CD4-positive, alpha-beta T cell treated with Interleukin-2 at 100 ng/mL for 4 hours (primary cell): ENCODE measurements around the gene MCCC2.
A peak's percentile ranks its signal among the peaks of the same experiment; 100 is the strongest.
"Not testable (repeated sequence)": the region's sequence is repeated elsewhere in the genome, so short reads cannot be mapped to it uniquely, and the experiment has no call there.

Experiments
- DNase-seq: peaks from one replicate; pipeline ENCODE4 v3.0.0-alpha.2; 2020; ENCODE audit warnings: low spot score

Gene MCCC2

DNA sequence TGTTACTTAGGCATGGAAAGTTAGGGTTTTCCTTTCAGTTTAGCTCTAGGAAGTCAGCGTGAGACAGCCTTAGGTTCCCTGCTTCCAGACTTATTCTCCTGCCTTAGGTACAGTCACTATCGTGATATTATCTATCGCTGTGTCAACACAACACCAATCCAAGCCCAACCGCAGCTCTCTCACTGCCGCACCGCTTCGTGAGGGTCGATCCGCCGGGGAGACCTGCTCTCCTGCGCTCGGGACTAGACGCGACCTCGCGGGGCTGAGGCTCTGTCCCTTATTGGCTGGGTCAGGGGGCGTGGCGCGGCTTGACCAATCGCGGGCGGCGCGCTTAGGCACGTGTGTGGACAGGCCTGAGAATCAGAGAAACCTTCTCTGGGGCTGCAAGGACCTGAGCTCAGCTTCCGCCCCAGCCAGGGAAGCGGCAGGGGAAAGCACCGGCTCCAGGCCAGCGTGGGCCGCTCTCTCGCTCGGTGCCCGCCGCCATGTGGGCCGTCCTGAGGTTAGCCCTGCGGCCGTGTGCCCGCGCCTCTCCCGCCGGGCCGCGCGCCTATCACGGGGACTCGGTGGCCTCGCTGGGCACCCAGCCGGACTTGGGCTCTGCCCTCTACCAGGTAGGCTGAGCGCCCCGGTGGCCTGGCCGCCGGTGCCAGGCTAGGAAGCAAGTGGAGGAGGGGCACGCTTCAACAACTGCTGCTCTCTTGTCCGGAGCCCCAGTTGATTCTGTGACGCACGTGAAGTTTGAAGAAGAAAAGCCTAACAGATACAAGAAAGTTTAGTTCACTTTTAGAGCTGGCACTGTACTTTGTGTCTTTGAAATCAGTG, at the start of gene MCCC2:
Gene MCCC2, plus strand, starts transcription at position 400 of the 825 bp plus-strand sequence. Its CDS starts 86 bp downstream, at position 486.
- peak; percentile 96 for DNase-seq

- DNase-seq = no peak
Measured at GRCh38 chr5:71537687-71538086, 49.5 kb upstream of the MCCC2 start.

- not testable (repeated sequence) for DNase-seq
Measured at GRCh38 chr5:71550885-71551284, 36.3 kb upstream of the MCCC2 start.

- not testable (repeated sequence) for DNase-seq
Measured at GRCh38 chr5:71551582-71551981, 35.6 kb upstream of the MCCC2 start.

DNA sequence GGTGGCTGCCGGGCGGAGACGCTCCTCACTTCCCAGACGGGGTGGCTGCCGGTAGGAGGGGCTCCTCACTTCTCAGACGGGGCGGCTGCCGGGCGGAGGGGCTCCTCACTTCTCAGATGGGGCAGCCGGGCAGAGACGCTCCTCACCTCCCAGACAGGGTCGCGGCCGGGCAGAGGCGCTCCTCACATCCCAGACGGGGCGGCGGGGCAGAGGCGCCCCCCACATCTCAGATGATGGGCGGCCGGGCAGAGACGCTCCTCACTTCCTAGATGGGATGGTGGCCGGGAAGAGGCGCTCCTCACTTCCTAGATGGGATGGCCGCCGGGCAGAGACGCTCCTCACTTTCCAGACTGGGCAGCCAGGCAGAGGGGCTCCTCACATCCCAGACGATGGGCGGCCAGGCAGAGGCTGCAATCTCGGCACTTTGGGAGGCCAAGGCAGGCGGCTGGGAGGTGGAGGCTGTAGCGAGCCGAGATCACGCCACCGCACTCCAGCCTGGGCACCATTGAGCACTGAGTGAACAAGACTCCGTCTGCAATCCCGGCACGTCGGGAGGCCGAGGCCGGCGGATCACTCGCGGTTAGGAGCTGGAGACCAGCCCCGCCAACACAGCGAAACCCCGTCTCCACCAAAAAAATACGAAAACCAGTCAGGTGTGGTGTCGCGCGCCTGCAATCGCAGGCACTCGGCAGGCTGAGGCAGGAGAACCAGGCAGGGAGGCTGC, 35.0 kb upstream of the MCCC2 start:
- not testable (repeated sequence) for DNase-seq

DNA sequence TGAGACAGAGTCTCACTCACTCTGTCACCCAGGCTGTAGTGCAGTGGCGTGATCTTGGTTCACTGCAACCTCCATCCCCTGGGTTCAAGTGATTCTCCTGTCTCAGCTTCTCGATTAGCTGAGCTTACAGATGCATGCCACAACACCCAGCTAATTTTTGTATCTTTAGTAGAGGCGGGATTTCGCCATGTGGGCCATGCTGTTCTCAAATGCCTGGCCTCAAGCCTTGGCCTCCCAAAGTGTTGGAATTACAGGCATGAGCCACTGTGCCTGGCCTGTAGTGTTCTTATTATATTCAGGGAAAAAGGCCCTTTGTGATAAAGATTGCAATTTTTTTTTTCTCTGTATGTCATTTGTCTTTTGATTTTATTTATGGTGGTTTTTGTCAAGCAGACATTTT, 24.0 kb upstream of the MCCC2 start:
- DNase-seq = no peak

GRCh38 chr5:71564895-71565294, 22.2 kb upstream of the MCCC2 start:
- no peak for DNase-seq

GRCh38 chr5:71569748-71570509, 17.2 kb upstream of the MCCC2 start:
- no peak for DNase-seq

DNA sequence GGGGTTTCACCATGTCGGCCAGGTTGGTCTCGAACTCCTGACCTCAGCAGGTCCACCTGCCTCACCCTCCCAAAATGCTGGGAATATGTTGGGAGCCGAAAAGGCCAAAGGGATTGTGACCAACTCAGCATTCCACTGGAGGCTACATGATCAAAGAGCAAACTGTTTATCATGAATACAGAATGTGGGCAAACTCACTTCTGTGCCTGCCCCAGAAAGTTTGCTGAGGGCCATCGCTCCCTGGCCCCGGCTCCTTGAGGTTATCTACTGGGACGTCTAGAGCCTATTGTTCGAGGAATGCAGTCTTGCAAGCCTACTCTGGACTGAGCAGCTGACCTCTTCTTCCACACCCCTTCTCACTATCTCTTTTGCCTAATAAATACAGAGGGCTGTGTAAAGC, 15.3 kb upstream of the MCCC2 start:
- not testable (repeated sequence) for DNase-seq

DNA sequence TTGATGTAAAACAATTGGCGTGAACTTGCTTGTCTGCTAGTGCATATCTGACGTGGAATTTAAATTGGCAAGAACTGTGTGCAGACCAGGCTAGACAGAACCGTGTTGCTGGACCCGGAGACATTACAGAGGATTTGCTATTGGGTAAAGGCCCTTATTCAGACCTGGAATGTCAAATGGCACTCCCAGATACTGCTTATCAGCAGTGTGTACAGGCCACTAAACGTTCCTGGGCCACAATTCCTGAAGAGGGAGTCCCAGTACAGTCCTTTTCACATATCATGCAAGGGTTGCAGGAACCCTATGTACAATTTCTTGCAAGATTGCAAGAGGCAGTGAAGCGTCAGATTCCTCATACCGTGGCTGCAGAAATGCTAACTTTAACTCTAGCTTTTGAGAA, 13.5 kb upstream of the MCCC2 start:
- DNase-seq = no peak

- DNase-seq = not testable (repeated sequence)
Measured at GRCh38 chr5:71575588-71575987, 11.6 kb upstream of the MCCC2 start.

GRCh38 chr5:71576241-71576640, 10.9 kb upstream of the MCCC2 start:
- no peak for DNase-seq

DNA sequence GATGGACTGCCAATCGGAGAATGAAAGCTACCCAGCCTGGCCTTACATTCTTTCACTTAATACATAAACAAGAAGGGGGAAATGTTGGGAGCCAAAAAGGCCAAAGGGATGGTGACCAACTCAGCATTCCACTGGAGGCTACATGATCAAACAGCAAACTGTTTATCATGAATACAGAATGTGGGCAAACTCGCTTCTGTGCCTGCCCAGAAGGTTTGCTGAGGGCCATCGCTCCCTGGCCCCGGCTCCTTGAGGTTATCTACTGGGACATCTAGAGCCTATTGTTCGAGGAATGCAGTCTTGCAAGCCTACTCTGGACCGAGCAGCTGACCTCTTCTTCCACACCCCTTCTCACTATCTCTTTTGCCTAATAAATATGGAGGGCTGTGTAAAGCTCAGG, 9.3 kb upstream of the MCCC2 start:
- not testable (repeated sequence) for DNase-seq

GRCh38 chr5:71582945-71583584, 4.1 kb upstream of the MCCC2 start:
- DNase-seq = no peak

DNA sequence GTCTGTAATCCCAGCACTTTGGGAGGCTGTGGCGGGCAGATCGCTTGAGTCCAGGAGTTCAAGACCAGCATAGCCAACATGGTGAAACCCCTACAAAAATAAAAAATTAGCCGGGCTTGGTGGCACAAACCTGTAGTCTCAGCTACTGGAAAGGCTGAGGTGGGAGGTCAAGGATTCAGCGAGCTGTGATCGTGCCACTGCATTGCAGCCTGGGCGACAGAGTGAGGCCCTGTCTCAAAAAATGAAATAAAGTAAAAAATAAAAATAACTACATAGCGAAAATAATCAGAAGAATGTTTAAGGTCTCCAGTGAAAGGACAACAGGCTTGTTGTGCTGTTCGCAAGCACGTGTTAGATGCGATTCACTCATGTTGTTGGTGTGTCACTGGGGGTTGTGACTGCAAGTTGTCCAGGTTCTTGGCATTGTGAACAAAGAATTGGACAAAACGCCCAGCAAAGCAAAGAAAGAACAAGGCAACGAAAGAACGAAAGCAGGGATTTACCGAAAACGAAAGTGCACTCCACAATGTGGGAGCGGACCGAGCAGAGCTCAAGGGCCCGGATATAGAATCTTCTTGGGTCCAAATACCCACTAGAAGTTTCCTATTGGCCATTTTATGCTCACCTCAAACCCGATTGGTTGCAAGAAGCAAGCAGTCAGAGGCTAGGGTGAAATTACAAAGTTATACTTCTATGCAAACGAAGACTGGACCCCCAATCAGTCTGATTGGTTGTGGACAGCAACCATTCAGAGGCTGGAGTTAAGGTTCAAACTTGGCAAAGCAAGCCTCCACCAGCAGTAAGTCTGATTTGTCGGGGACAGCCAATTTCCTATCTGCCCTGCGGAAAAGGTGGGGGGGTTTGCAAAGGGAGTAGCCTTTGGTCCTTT, 844 bp upstream of the MCCC2 start:
- DNase-seq = peak; percentile 21

GRCh38 chr5:71587766-71588532, 809 bp downstream of the MCCC2 start:
- no peak for DNase-seq

- DNase-seq = no peak
Measured at GRCh38 chr5:71588533-71588885, 1.4 kb downstream of the MCCC2 start.

- DNase-seq = no peak
Measured at GRCh38 chr5:71589903-71590302, 2.8 kb downstream of the MCCC2 start.

GRCh38 chr5:71591100-71591499, 4.0 kb downstream of the MCCC2 start:
- DNase-seq = no peak

- DNase-seq = no peak
Measured at GRCh38 chr5:71596169-71596568, 9.0 kb downstream of the MCCC2 start.
